ENCODE results near the gene PRPF31.

The PRPF31 gene

DNA sequence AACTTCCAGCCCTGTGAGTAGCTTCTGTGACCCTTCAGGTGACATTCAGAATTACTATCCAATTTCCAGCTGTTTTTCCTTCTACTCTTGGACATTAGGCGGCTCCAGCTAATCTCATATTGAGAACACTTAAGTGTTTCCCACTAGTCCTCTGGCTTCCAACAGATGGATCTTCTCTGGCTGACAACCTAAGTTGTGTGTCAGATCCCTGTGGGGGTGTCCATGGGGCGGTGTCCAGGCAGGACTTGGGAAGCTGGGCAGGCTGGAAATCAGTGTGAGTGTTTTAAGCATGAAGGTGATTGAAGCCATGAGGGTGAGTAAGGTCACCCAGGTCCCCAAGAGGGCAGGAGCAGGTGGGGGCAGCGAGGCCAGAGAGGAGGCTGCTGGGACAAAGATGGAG, 32.1 kb downstream of the PRPF31 start:
- Histone ChIP-seq H3K4me3 (ENCODE audit: low read depth in 1 of 2, low read length in 1 of 2) (no peak overlapping the region), H3K36me3 (peaks cover 100% of the 10 kb centered on the region), H3K27ac (no peak overlapping the region), H3K27me3 (no peaks in the 10 kb centered on the region), H3K4me1 (ENCODE audit: control insufficient read depth in 1 of 2, insufficient read depth in 1 of 2, low read depth in 1 of 2, low read length in 1 of 2) (peaks cover 4% of the 10 kb centered on the region in 2 experiments), H3K9me3 (no peaks in the 10 kb centered on the region)
- no peak for TF ChIP-seq CTCF (IDR thresholded peaks at IDR 0.05)

- Histone ChIP-seq H3K36me3 (peaks cover 100% of the 10 kb centered on the region), H3K4me3 (ENCODE audit: low read depth in 1 of 2, low read length in 1 of 2) (no peak overlapping the region)
Observed at GRCh38 chr19:54148158-54148557, 32.6 kb downstream of the PRPF31 start.

DNA sequence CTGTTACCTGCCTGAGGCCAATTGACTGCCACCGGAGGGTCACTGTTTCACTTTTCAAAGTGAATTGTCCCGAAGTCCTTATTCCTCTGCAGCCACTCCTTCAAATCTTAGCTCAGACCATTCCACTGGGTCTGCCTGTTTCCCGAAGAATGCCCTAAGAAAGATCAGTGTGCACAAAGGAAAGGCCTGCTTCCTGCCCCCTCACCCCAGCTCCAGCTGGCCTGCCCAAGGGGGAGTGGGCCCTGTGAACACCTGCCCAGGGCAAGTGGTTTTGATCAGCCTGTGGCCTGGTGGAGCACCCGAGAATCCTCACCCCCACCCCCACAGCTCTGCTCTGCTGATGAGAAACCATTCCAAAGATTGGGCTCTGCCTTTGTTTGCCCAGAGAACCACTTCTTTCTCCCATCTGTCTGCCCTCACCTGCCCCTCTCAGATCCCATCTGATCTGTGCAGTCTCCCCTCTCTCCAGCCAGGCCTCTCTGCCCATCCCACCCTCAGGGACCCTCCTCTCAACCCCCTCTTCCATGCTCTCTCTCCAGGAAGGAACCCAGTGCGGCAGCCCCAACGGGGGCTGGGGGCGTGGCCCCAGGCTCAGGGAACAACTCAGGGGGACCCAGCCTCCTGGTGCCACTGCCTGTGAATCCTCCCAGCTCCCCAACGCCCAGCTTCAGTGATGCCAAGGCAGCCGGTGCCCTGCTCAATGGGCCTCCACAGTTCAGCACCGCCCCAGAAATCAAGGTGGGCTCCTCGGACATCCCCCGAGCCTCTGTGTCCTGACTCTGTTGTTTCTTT, 33.7 kb downstream of the PRPF31 start:
- Histone ChIP-seq H3K36me3 (peaks cover 100% of the 10 kb centered on the region), H3K27me3 (no peaks in the 10 kb centered on the region), H3K4me3 (ENCODE audit: low read depth in 1 of 2, low read length in 1 of 2) (no peak overlapping the region), H3K4me1 (ENCODE audit: control insufficient read depth in 1 of 2, insufficient read depth in 1 of 2, low read depth in 1 of 2, low read length in 1 of 2) (peaks cover 4% of the 10 kb centered on the region in 2 experiments), H3K27ac (no peak overlapping the region), H3K9me3 (no peaks in the 10 kb centered on the region)
- TF ChIP-seq CTCF (IDR thresholded peaks at IDR 0.05), result no peak

More at GRCh38 chr19:54148158-54148557, 32.6 kb downstream of the PRPF31 start:
- TF ChIP-seq CTCF (IDR thresholded peaks at IDR 0.05), result no peak
- H3K27me3 ChIP-seq, result no peaks in the 10 kb centered on the region
- H3K4me1 ChIP-seq (ENCODE audit: control insufficient read depth in 1 of 2, insufficient read depth in 1 of 2, low read depth in 1 of 2, low read length in 1 of 2), result peaks cover 4% of the 10 kb centered on the region in 2 experiments
- H3K9me3 ChIP-seq, result no peaks in the 10 kb centered on the region
- H3K27ac ChIP-seq, result no peak overlapping the region

DNA sequence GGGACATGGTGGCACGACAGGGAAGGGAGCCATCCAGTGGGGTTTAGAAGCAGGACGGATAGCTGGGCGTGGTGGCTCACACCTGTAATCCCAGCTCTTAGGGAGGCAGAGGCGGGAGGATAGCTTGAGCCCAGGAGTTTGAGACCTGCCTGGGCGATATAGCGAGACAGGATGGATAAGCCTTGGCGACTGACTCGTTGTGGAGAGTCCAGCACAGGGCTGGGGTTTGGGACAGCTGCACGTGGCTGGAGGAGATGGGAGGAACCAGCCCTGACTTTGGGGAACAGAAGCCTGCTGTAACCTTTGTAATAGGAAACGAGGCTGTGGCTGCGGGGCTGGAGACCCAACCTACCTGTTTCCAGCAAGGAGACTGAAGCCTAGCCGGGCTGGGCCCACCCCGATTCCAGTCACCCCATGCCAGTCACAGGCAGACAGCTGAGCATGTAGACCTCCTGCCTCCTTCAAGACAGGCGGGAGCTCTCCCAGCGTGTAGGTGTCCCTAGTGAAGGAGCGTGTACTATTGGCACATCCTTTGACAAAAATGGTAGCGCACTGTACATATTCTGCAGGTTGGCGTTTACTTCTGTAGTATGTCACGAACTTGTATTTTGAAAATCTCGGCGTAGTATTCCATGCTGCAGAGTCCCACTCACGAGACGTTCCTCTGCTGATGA, 35.9 kb downstream of the PRPF31 start:
- no peak for TF ChIP-seq CTCF (IDR thresholded peaks at IDR 0.05)
- H3K9me3 ChIP-seq, result no peaks in the 10 kb centered on the region
- no peaks in the 10 kb centered on the region for H3K27me3 ChIP-seq
- H3K4me3 ChIP-seq (ENCODE audit: low read depth in 1 of 2, low read length in 1 of 2), result no peak overlapping the region
- H3K36me3 ChIP-seq, result peaks cover 100% of the 10 kb centered on the region
- H3K4me1 ChIP-seq (ENCODE audit: control insufficient read depth in 1 of 2, insufficient read depth in 1 of 2, low read depth in 1 of 2, low read length in 1 of 2), result peaks cover 4% of the 10 kb centered on the region in 2 experiments
- H3K27ac ChIP-seq, result no peak overlapping the region

DNA sequence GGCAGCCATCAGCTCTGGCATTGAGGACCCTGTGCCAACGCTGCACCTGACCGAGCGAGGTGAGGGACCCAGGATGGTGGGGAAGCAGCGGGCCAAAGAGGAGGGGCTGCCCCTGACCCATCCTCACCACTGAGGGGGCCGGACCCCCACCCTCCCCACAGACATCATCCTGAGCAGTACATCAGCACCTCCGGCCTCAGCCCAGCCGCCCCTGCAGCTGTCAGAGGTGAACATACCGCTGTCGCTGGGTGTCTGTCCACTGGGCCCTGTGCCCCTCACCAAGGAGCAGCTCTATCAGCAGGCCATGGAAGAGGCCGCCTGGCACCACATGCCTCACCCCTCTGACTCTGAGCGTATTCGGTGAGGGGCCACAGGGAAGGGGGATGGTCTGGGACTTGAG, 36.7 kb downstream of the PRPF31 start:
- no peak overlapping the region for H3K4me3 ChIP-seq (ENCODE audit: low read depth in 1 of 2, low read length in 1 of 2)
- no peaks in the 10 kb centered on the region for H3K9me3 ChIP-seq
- peaks cover 100% of the 10 kb centered on the region for H3K36me3 ChIP-seq
- H3K4me1 ChIP-seq (ENCODE audit: control insufficient read depth in 1 of 2, insufficient read depth in 1 of 2, low read depth in 1 of 2, low read length in 1 of 2), result peaks cover 4% of the 10 kb centered on the region in 2 experiments
- no peak for TF ChIP-seq CTCF (IDR thresholded peaks at IDR 0.05)
- H3K27me3 ChIP-seq, result no peaks in the 10 kb centered on the region
- no peak overlapping the region for H3K27ac ChIP-seq

All from neutrophil (primary cell).